GM23338 (cell line): ENCODE measurements around the gene ERGIC3.

ENCODE experiments used
- CREB1 ChIP-seq: fragments of 250-450 bp; sonication (Bioruptor Pico); IDR thresholded peaks from 2 replicates; pipeline ENCODE4 v1.5.0; 2020; ENCODE audit warnings: low read depth, mild to moderate bottlenecking, moderate library complexity
- EZH2 ChIP-seq: fragments of 200-600 bp; sonication (generic); IDR thresholded peaks from one replicate; pipeline ENCODE4 v1.8.0; 2017; ENCODE audit warnings: antibody characterized with exemption, mild to moderate bottlenecking, low read depth; ENCODE audit not compliant: unreplicated experiment
- EZH2phosphoT487 ChIP-seq: fragments of 200-600 bp; sonication (generic); IDR thresholded peaks from one replicate; pipeline ENCODE4 v1.8.1; 2018; ENCODE audit warnings: antibody characterized with exemption; ENCODE audit not compliant: unreplicated experiment
- JUNB ChIP-seq: IDR thresholded peaks from one replicate; pipeline ENCODE4 v1.6.1; 2016; ENCODE audit warnings: antibody characterized with exemption; ENCODE audit not compliant: unreplicated experiment
- NANOG ChIP-seq: IDR thresholded peaks from 2 replicates; pipeline ENCODE4 v1.6.1; 2016; ENCODE audit warnings: antibody characterized with exemption, borderline replicate concordance
- POLR2AphosphoS5 ChIP-seq: IDR thresholded peaks from 2 replicates; pipeline ENCODE4 v1.6.1; 2016; ENCODE audit warnings: antibody characterized with exemption, low read depth
- STAT1 ChIP-seq: IDR thresholded peaks from one replicate; pipeline ENCODE4 v1.6.1; 2016; ENCODE audit warnings: antibody characterized with exemption; ENCODE audit not compliant: unreplicated experiment
- ZNF114 ChIP-seq: fragments of 250-450 bp; sonication (Bioruptor Pico); IDR thresholded peaks from 2 replicates; pipeline ENCODE4 v1.5.0; 2020; ENCODE audit warnings: mild to moderate bottlenecking, moderate library complexity
- ZNF331 ChIP-seq: fragments of 250-450 bp; sonication (Bioruptor Pico); IDR thresholded peaks from 2 replicates; pipeline ENCODE4 v1.5.0; 2020; ENCODE audit warnings: low read depth, mild to moderate bottlenecking, moderate library complexity
- TF ChIP-seq, protein P1 (sequence below): IDR thresholded peaks from one replicate; pipeline ENCODE4 v1.6.1; 2018; ENCODE audit warnings: antibody characterized with exemption; ENCODE audit not compliant: unreplicated experiment
- TF ChIP-seq, protein P2 (sequence below), 2 experiments: fragments of 200-600 bp in 1 of 2; sonication (generic) in 1 of 2; conservative IDR thresholded peaks; 2 replicates each; pipeline versions ENCODE4 v1.5.1 to v1.6.1; 2016 to 2017; ENCODE audit warnings: antibody characterized with exemption in 2 of 2, low read depth in 2 of 2, mild to moderate bottlenecking in 2 of 2, moderate library complexity in 1 of 2

DNA sequence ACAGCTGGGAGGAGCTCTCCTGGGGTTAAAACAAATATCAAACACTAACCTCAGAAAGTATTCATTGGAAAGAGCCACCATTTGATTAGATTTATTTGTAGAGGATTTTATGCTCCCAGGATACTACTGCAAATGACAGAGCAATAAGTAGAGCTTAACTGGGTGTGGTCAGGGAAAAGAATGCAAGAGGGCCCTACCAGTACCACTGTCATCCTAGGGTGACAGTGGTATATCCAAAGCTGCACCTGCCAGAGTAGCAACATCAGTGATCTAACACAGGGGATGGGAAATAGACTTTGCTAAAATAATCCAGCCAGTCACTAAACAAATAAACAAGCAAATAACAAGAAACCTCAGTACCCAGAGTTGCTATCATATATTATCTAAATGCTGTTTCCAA lies 29.7 kb downstream of the ERGIC3 start:
- TF ChIP-seq EZH2 (no peak), POLR2AphosphoS5 (no peak), NANOG (no peak), EZH2phosphoT487 (no peak), ZNF331 (CRISPR knock-in tag) (no peak), ZNF114 (CRISPR knock-in tag) (no peak), CREB1 (CRISPR knock-in tag) (no peak), JUNB (no peak), STAT1 (no peak)
- TF ChIP-seq, protein P1, sequence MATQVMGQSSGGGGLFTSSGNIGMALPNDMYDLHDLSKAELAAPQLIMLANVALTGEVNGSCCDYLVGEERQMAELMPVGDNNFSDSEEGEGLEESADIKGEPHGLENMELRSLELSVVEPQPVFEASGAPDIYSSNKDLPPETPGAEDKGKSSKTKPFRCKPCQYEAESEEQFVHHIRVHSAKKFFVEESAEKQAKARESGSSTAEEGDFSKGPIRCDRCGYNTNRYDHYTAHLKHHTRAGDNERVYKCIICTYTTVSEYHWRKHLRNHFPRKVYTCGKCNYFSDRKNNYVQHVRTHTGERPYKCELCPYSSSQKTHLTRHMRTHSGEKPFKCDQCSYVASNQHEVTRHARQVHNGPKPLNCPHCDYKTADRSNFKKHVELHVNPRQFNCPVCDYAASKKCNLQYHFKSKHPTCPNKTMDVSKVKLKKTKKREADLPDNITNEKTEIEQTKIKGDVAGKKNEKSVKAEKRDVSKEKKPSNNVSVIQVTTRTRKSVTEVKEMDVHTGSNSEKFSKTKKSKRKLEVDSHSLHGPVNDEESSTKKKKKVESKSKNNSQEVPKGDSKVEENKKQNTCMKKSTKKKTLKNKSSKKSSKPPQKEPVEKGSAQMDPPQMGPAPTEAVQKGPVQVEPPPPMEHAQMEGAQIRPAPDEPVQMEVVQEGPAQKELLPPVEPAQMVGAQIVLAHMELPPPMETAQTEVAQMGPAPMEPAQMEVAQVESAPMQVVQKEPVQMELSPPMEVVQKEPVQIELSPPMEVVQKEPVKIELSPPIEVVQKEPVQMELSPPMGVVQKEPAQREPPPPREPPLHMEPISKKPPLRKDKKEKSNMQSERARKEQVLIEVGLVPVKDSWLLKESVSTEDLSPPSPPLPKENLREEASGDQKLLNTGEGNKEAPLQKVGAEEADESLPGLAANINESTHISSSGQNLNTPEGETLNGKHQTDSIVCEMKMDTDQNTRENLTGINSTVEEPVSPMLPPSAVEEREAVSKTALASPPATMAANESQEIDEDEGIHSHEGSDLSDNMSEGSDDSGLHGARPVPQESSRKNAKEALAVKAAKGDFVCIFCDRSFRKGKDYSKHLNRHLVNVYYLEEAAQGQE = no peak
- TF ChIP-seq, protein P2, sequence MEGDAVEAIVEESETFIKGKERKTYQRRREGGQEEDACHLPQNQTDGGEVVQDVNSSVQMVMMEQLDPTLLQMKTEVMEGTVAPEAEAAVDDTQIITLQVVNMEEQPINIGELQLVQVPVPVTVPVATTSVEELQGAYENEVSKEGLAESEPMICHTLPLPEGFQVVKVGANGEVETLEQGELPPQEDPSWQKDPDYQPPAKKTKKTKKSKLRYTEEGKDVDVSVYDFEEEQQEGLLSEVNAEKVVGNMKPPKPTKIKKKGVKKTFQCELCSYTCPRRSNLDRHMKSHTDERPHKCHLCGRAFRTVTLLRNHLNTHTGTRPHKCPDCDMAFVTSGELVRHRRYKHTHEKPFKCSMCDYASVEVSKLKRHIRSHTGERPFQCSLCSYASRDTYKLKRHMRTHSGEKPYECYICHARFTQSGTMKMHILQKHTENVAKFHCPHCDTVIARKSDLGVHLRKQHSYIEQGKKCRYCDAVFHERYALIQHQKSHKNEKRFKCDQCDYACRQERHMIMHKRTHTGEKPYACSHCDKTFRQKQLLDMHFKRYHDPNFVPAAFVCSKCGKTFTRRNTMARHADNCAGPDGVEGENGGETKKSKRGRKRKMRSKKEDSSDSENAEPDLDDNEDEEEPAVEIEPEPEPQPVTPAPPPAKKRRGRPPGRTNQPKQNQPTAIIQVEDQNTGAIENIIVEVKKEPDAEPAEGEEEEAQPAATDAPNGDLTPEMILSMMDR (conservative IDR thresholded peaks at IDR 0.05; ENCODE audit: low read depth in 2 of 2) = no peak
